HEK293 (cell line): ENCODE results near the gene MTMR6.

Experiments
- CTCF ChIA-PET: fragments of 350-600 bp; formaldehyde crosslinking; extraction: SDS; loops from one replicate; lab custom pipeline; 2021; ENCODE audit warnings: antibody characterized with exemption; lab: Yijun Ruan, JAX
- POLR2A ChIA-PET: fragments of 300-600 bp; formaldehyde crosslinking; extraction: SDS; loops from one replicate; lab custom pipeline; 2020; ENCODE audit warnings: antibody characterized with exemption, inconsistent platforms; lab: Yijun Ruan, JAX
- H3K27ac ChIP-seq: fragments of 200-500 bp; sonication (Bioruptor generic); 2 replicates; pipeline ENCODE4 v1.5.1; 2014; ENCODE audit warnings: low read depth, low read length, control low read depth, inconsistent platforms; ENCODE audit errors: extremely low read depth
- H3K36me3 ChIP-seq, 2 experiments: fragments of 200-500 bp in 1 of 2; sonication (Bioruptor generic) in 1 of 2; 1 replicate in 1 of 2; 2 replicates in 1 of 2; pipeline ENCODE4 v1.5.1; 2014 to 2017; ENCODE audit warnings: inconsistent platforms in 2 of 2, low read length in 2 of 2; ENCODE audit not compliant: control insufficient read depth in 2 of 2, insufficient read depth in 1 of 2
- H3K4me1 ChIP-seq: fragments of 200-500 bp; sonication (Bioruptor generic); 2 replicates; pipeline ENCODE4 v1.5.1; 2014; ENCODE audit warnings: mild to moderate bottlenecking, low read length, inconsistent platforms; ENCODE audit not compliant: control insufficient read depth, insufficient read depth
- H3K4me3 ChIP-seq: 2 replicates; pipeline ENCODE4 v1.5.1; 2011; ENCODE audit warnings: low read depth, mild to moderate bottlenecking, control low read depth, low read length, moderate library complexity
- H3K9me3 ChIP-seq: fragments of 200-500 bp; sonication (Bioruptor generic); 2 replicates; pipeline ENCODE4 v1.5.1; 2014; ENCODE audit warnings: low read depth, low read length, inconsistent platforms; ENCODE audit not compliant: control insufficient read depth, insufficient read depth
- FEZF1 ChIP-seq: fragments of 450-650 bp; formaldehyde crosslinking; IDR thresholded peaks from 2 replicates; pipeline ENCODE4 v1.5.1; 2016; ENCODE audit warnings: missing biosample characterization, missing genetic modification characterization
- GFI1B ChIP-seq: fragments of 450-650 bp; formaldehyde crosslinking; IDR thresholded peaks from 2 replicates; pipeline ENCODE4 v1.5.1; 2016; ENCODE audit warnings: missing biosample characterization, missing genetic modification characterization
- INSM2 ChIP-seq: fragments of 450-650 bp; formaldehyde crosslinking; IDR thresholded peaks from 2 replicates; pipeline ENCODE4 v1.5.1; 2016; ENCODE audit warnings: missing biosample characterization, missing genetic modification characterization
- KLF16 ChIP-seq: fragments of 450-650 bp; formaldehyde crosslinking; IDR thresholded peaks from 2 replicates; pipeline ENCODE4 v1.5.1; 2017; ENCODE audit warnings: missing biosample characterization, missing genetic modification characterization
- OVOL3 ChIP-seq: fragments of 450-650 bp; formaldehyde crosslinking; IDR thresholded peaks from 2 replicates; pipeline ENCODE4 v1.5.1; 2016; ENCODE audit warnings: missing biosample characterization, missing genetic modification characterization
- SP3 ChIP-seq: fragments of 450-650 bp; formaldehyde crosslinking; IDR thresholded peaks from 2 replicates; pipeline ENCODE4 v1.5.1; 2016; ENCODE audit warnings: missing biosample characterization, missing genetic modification characterization
- SP7 ChIP-seq: fragments of 450-650 bp; formaldehyde crosslinking; IDR thresholded peaks from 2 replicates; pipeline ENCODE4 v1.5.1; 2016; ENCODE audit warnings: missing biosample characterization, missing genetic modification characterization
- TCF7L2 ChIP-seq: IDR thresholded peaks from 2 replicates; pipeline ENCODE4 v1.6.1; 2011; ENCODE audit warnings: low read depth, mild to moderate bottlenecking, inconsistent platforms, low read length, moderate library complexity, borderline replicate concordance
- WT1 ChIP-seq: fragments of 450-650 bp; formaldehyde crosslinking; IDR thresholded peaks from 2 replicates; pipeline ENCODE4 v1.5.1; 2016; ENCODE audit warnings: missing biosample characterization, missing genetic modification characterization
- ZNF114 ChIP-seq: fragments of 450-650 bp; formaldehyde crosslinking; IDR thresholded peaks from 2 replicates; pipeline ENCODE4 v1.5.0; 2017; ENCODE audit warnings: missing biosample characterization, missing genetic modification characterization
- ZNF292 ChIP-seq: fragments of 450-650 bp; formaldehyde crosslinking; IDR thresholded peaks from 2 replicates; pipeline ENCODE4 v1.5.1; 2016; ENCODE audit warnings: low read depth, missing biosample characterization, missing genetic modification characterization, borderline replicate concordance
- ZNF311 ChIP-seq: fragments of 450-650 bp; formaldehyde crosslinking; IDR thresholded peaks from 2 replicates; pipeline ENCODE4 v1.5.1; 2017; ENCODE audit warnings: missing biosample characterization, missing genetic modification characterization, borderline replicate concordance
- ZNF324 ChIP-seq: fragments of 450-650 bp; formaldehyde crosslinking; IDR thresholded peaks from 2 replicates; pipeline ENCODE4 v1.5.1; 2016; ENCODE audit warnings: missing biosample characterization, missing genetic modification characterization
- ZNF677 ChIP-seq: fragments of 450-650 bp; IDR thresholded peaks from 2 replicates; pipeline ENCODE4 v1.5.0; 2018; ENCODE audit warnings: missing biosample characterization, mild to moderate bottlenecking, missing genetic modification characterization, moderate library complexity
- ZNF704 ChIP-seq: fragments of 450-650 bp; formaldehyde crosslinking; IDR thresholded peaks from 2 replicates; pipeline ENCODE4 v1.5.1; 2016; ENCODE audit warnings: missing biosample characterization, missing genetic modification characterization
- ZNF785 ChIP-seq: fragments of 450-650 bp; formaldehyde crosslinking; IDR thresholded peaks from 2 replicates; pipeline ENCODE4 v1.5.1; 2016; ENCODE audit warnings: missing biosample characterization, missing genetic modification characterization
- ZNF843 ChIP-seq: fragments of 450-650 bp; formaldehyde crosslinking; IDR thresholded peaks from 2 replicates; pipeline ENCODE4 v1.5.1; 2016; ENCODE audit warnings: missing biosample characterization, missing genetic modification characterization
- ZSCAN5A ChIP-seq: fragments of 450-650 bp; formaldehyde crosslinking; IDR thresholded peaks from 2 replicates; pipeline ENCODE4 v1.5.1; 2016; ENCODE audit warnings: missing biosample characterization, missing genetic modification characterization
- TF ChIP-seq, protein P1 (sequence below): fragments of 450-650 bp; formaldehyde crosslinking; IDR thresholded peaks from 2 replicates; pipeline ENCODE4 v1.5.1; 2017; ENCODE audit warnings: missing biosample characterization, missing genetic modification characterization

The MTMR6 gene

GRCh38 chr13:25252752-25253151 is 34.5 kb downstream of the MTMR6 start (continued):
- TF ChIP-seq, protein P1, sequence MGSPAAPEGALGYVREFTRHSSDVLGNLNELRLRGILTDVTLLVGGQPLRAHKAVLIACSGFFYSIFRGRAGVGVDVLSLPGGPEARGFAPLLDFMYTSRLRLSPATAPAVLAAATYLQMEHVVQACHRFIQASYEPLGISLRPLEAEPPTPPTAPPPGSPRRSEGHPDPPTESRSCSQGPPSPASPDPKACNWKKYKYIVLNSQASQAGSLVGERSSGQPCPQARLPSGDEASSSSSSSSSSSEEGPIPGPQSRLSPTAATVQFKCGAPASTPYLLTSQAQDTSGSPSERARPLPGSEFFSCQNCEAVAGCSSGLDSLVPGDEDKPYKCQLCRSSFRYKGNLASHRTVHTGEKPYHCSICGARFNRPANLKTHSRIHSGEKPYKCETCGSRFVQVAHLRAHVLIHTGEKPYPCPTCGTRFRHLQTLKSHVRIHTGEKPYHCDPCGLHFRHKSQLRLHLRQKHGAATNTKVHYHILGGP (tag by site-specific recombination): no peak
- TF ChIP-seq ZSCAN5A: no peak
- no peak for TF ChIP-seq KLF16
- no peak for TF ChIP-seq ZNF785
- TF ChIP-seq, all 188 proteins: peak for 0

- peaks cover 3 to 51% of the 10 kb centered on the region in 2 experiments for H3K36me3 ChIP-seq
- no peak for TF ChIP-seq ZNF677 (tag by site-specific recombination)
- TF ChIP-seq SP7 (tag by site-specific recombination): no peak
- no peak for TF ChIP-seq FEZF1 (tag by site-specific recombination)
- TF ChIP-seq OVOL3 (tag by site-specific recombination): no peak
- no peak for TF ChIP-seq ZNF843 (tag by site-specific recombination)
- TF ChIP-seq ZNF292 (tag by site-specific recombination): no peak
- no peak for TF ChIP-seq WT1 (tag by site-specific recombination)
- H3K4me1 ChIP-seq: no peaks in the 10 kb centered on the region
- POLR2A ChIA-PET: no interaction called here
- CTCF ChIA-PET: interaction anchor here (1.3 kb wide), 1 partner anchor 139 kb away, joined by 3 read pairs; no protein-coding TSS in a partner anchor
- H3K27ac ChIP-seq: no peak overlapping the region
- H3K9me3 ChIP-seq: no peaks in the 10 kb centered on the region
- no peak overlapping the region for H3K4me3 ChIP-seq
Measured at GRCh38 chr13:25252225-25252624, 35.1 kb downstream of the MTMR6 start.

- H3K36me3 ChIP-seq: peaks cover 3 to 40% of the 10 kb centered on the region in 2 experiments
- POLR2A ChIA-PET: no interaction called here
- TF ChIP-seq INSM2 (tag by site-specific recombination) (no peak), ZNF114 (no peak), GFI1B (tag by site-specific recombination) (no peak), TCF7L2 (no peak), ZNF704 (no peak), ZNF311 (tag by site-specific recombination) (no peak), ZNF324 (tag by site-specific recombination) (no peak), SP3 (tag by site-specific recombination) (no peak)
- TF ChIP-seq, all 188 proteins: peak for 0
- H3K27ac ChIP-seq: no peak overlapping the region
- no peaks in the 10 kb centered on the region for H3K4me1 ChIP-seq
- no peak overlapping the region for H3K4me3 ChIP-seq
- no peaks in the 10 kb centered on the region for H3K9me3 ChIP-seq
- CTCF ChIA-PET: interaction anchor here (0.5 to 1.4 kb wide), 3 partner anchors 10 to 15 kb away, joined by 3 to 10 read pairs (median 3); no protein-coding TSS in a partner anchor
Measured at GRCh38 chr13:25249001-25249543, 38.2 kb downstream of the MTMR6 start.
